Suprapubic skin (tissue), 4 donors: ENCODE measurements around the gene TNPO1.

ENCODE experiments used
- EP300 ChIP-seq: sonication (generic); formaldehyde crosslinking; IDR thresholded peaks from one replicate; pipeline ENCODE4 v1.6.1; 2017; ENCODE audit warnings: antibody characterized with exemption
- POLR2A ChIP-seq, 2 donors: fragments of 450-650 bp; IDR thresholded peaks; one replicate each; pipeline ENCODE4 v1.6.1; 2017; ENCODE audit warnings: antibody characterized with exemption in 2 of 2, mild to moderate bottlenecking in 2 of 2, moderate library complexity in 2 of 2
- POLR2AphosphoS5 ChIP-seq, 3 donors: sonication (generic); formaldehyde crosslinking; IDR thresholded peaks; one replicate each; pipeline ENCODE4 v1.6.1; 2017; ENCODE audit warnings: antibody characterized with exemption in 3 of 3
- TF ChIP-seq, protein P1 (sequence below), 2 donors: fragments of 200-600 bp in 1 of 2; fragments of 450-650 bp in 1 of 2; sonication (generic) in 1 of 2; IDR thresholded peaks; one replicate each; pipeline ENCODE4 v1.5.1; 2016 to 2019; ENCODE audit warnings: antibody characterized with exemption in 2 of 2, mild to moderate bottlenecking in 1 of 2, moderate library complexity in 1 of 2

DNA sequence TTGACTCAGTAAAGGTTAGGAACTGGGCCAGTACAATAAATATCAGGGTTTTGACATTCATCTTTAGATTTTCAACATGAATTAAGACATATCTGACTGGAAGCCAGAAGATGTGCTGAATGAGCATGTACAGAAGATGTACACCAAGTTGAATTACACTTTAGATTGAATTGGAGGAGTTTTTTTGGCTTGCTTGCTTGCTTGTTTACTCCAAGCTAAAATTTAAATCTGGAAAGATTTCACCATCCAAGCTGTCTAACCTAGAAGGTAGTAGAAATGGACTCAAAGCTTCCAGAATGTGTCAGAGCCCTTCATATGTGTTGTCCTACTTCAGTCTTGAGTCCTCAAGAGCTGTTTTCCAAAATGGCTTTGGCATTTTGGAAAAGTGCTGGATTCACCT is 90.3 kb downstream of the TNPO1 start:
- TF ChIP-seq, protein P1, sequence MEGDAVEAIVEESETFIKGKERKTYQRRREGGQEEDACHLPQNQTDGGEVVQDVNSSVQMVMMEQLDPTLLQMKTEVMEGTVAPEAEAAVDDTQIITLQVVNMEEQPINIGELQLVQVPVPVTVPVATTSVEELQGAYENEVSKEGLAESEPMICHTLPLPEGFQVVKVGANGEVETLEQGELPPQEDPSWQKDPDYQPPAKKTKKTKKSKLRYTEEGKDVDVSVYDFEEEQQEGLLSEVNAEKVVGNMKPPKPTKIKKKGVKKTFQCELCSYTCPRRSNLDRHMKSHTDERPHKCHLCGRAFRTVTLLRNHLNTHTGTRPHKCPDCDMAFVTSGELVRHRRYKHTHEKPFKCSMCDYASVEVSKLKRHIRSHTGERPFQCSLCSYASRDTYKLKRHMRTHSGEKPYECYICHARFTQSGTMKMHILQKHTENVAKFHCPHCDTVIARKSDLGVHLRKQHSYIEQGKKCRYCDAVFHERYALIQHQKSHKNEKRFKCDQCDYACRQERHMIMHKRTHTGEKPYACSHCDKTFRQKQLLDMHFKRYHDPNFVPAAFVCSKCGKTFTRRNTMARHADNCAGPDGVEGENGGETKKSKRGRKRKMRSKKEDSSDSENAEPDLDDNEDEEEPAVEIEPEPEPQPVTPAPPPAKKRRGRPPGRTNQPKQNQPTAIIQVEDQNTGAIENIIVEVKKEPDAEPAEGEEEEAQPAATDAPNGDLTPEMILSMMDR (IDR thresholded peaks at IDR 0.05) = no peak
- TF ChIP-seq EP300 (no peak), POLR2A (IDR thresholded peaks at IDR 0.05) (no peak), POLR2AphosphoS5 (IDR thresholded peaks at IDR 0.05) (no peak)
